Esophagus mucosa (tissue), 1 donor: Measurements from ENCODE around the gene ZSWIM2. TPM values are rescaled to one million over a fixed set of nuclear protein-coding genes. Genes with fewer than 3 reads are reported as not detected.
"Not testable (repeated sequence)": the region's sequence is repeated elsewhere in the genome, so short reads cannot be mapped to it uniquely, and the experiment has no call there.

Experiments
- ATAC-seq: fragments of 200-7000 bp; cut with Tn5 transposase; one replicate; pipeline ENCODE4 v1.9.1; 2020
- total RNA-seq: library from RNA; stranded (reverse); gene quantifications from one replicate; pipeline ENCODE4 v1.2.4, GENCODE V29; 2023
- donor health status: DM: yes; HTN: yes; CAD: no.

Gene ZSWIM2
- total RNA-seq, 1 donor from 2014 or later = not detected

- no peak for ATAC-seq
Measured at GRCh38 chr2:186841940-186842339, 7.0 kb downstream of the ZSWIM2 start.

DNA sequence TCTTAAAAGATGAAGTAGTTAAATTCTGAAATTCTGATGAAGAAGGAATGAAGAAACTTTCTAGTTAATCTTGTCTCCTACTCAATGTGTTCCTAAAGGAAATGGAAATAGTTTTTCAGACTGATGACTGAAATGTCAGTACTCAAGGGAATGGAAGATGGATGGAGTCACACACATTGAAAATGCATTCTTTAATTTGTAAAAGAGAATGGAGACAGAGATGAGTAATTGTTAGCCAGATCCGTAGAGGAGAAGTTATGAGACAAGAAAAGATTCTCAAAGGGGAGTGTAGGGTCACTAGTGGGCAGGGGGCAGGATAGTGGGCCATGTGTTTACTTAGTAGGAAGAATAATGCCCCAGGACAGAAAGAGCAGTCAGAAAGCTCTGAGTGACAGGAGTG is 13.3 kb downstream of the ZSWIM2 start:
- no peak for ATAC-seq

DNA sequence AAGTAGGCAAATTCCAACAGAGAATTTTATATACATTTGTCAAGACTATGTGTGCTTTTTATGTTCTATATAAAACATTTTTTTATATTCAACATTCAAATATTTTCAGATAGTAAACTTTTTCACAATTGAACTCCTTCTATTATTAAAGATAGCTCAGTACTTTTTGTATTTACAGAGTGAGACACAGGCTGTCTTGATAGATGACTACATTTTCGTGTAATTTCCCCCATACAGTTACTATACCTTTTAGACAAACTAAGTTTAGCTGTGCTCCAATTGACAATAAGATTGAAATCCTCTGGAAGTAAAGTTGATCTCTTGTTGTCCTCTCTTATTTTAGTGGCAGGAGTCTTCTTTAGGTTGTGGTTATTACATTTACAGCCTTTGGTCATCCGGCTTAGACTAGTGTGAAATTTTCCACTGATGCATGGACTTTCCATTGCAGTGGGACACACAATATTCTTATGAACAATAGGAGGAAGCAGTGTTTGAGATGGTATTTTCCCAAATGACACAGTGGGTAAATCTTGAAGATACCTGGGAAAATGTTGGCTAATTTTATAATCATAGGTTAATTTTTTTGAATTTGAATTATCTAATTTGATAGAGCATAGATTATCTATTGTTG is 21.0 kb downstream of the ZSWIM2 start:
- ATAC-seq = no peak

GRCh38 chr2:186827411-186827810 is 21.6 kb downstream of the ZSWIM2 start:
- no peak for ATAC-seq

DNA sequence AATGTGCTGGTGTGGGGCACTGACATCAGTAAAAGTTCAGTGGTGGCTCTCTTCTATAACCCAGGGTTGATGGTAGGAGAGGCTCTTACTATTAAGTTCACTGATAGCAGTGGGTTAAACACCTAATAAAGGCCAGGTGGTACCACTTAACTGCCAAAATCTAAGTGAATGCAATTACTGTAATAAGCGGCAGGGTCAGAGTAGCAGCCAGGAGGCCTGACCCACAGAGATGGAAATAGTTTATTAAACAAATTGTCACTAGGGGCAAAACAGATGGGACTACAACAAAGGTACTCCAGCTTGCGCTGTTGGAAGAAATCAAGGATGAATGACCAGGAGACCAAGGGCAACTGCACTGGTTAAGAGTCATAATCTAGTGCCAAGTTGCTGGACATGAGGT is 26.6 kb downstream of the ZSWIM2 start:
- ATAC-seq = no peak

DNA sequence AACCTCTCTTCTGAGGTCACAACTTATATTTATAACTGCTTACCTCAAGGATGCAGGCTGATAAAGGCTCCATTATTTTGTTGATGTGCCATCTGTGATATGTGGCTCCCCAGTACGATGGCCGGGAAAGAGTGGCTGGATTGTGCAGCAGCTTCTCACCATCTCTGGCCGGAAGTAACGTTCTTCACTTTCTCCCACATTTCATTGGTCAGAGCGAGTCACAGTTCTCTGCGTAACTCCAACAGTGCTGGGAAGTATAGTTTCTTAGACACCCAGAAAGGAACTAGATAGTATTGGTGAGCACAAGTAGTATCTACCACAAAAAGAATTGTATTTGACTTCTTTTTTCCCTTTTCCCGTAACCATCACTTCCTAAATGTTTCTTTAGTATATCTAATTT is 28.7 kb downstream of the ZSWIM2 start:
- ATAC-seq = no peak

GRCh38 chr2:186811760-186812159 is 37.2 kb downstream of the ZSWIM2 start:
- not testable (repeated sequence) for ATAC-seq

DNA sequence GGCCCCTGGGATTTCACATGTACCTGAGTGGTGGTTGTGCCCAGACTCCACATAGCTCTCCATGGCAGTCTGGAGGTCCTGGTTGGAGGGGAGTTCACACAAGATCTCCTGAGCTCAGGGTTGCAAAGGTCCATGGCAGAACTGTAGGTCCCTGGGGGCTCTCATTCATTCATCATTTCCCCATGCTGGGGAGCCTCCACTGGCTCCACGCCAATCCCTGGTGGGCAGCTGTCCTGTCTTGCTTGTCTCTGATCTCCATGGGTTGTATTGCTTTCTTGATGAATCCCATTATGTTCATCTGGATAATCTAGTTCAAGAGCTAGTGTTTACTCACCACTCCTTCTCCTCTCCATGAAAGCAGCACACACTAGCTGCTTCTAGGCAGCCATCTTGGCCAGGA is 42.4 kb downstream of the ZSWIM2 start:
- ATAC-seq = no peak

GRCh38 chr2:186798604-186799003 is 50.4 kb downstream of the ZSWIM2 start:
- not testable (repeated sequence) for ATAC-seq

GRCh38 chr2:186784930-186785329 is 64.0 kb downstream of the ZSWIM2 start:
- ATAC-seq = no peak

DNA sequence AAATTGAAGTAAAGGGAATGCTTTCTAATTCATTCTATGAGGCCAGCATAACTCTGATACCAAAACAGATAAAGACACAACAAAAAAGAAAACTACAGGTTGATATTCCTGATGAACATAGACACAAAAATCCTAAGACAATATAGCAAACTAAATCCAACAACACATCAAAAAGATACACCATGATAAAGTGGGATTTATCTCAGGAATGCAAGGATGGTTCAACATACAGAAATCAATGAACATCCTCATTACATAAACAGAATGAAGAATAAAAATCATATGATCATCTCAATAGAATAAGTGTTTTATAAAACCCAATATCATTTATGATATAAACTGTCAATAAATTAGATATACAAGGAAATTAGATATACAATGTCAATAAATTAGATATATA is 65.7 kb downstream of the ZSWIM2 start:
- ATAC-seq = no peak

DNA sequence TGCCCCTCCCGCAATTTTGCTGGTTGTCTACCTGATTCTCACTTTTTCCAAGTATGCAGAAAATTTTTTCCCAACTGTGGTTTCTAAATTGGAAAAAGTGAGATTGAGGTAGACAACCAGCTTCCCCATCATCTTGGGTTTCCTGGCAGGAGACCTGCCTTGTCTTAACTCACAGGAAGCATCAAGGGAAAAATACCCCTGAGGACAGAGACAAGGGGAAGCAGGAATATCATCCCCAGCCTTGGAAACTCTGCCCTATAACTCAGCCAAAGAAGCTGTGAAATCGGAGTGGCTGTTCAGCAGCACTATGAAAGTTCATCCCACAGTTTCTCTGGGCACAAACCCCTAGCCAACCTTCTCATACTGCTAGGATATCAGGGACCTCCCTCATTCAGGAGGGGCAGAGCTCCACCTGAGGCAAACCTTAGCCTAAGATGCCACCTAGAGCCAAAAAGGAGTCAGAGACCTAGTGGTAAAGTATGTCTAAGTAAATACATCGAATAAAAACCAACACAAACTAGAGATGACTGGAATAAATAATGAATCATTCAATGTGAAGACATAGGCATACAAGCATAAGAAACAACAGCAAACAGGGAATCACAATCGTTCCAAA is 68.2 kb downstream of the ZSWIM2 start:
- no peak for ATAC-seq

Other genes with a start within 250 kb of the ZSWIM2 start
- gene FAM171B, start 155.1 kb downstream of the ZSWIM2 start, total RNA-seq = 1.2 TPM